GM12878 (cell line): ENCODE results near the gene CCDC107. TPM values are rescaled to one million over a fixed set of nuclear protein-coding genes. Genes with fewer than 3 reads are reported as not detected.
"Not testable (repeated sequence)": the region's sequence is repeated elsewhere in the genome, so short reads cannot be mapped to it uniquely, and the experiment has no call there.

Experiments used
- ATAC-seq: fragments of 200-7000 bp; cut with Tn5 transposase; 3 replicates; pipeline ENCODE4 v1.9.1; 2020; ENCODE audit warnings: mild to moderate bottlenecking, moderate library complexity
- BruUV-seq: library from RNA; stranded (reverse); fragments of 400-500 nt; replicated peaks from 2 replicates; lab custom pipeline; 2021; lab: Mats Ljungman, UMichigan
- CTCF ChIA-PET: fragments of 300-600 bp; sonication (Branson Sonifier 250); formaldehyde crosslinking; extraction: SDS; loops from one replicate; lab custom pipeline; 2021; ENCODE audit warnings: inconsistent platforms; lab: Yijun Ruan, JAX
- POLR2A ChIA-PET: fragments of 350-600 bp; formaldehyde crosslinking; extraction: SDS; loops from one replicate; lab custom pipeline; 2021; ENCODE audit warnings: inconsistent platforms; lab: Charles Lee
- RAD21 ChIA-PET: fragments of 300-600 bp; sonication (Branson Sonifier 250); formaldehyde crosslinking; loops from one replicate; lab custom pipeline; 2023; ENCODE audit warnings: antibody characterized with exemption; ENCODE audit not compliant: unreplicated experiment; lab: Charles Lee
- SMC1A ChIA-PET: fragments of 300-600 bp; sonication (Branson Sonifier 250); formaldehyde crosslinking; loops from one replicate; lab custom pipeline; 2023; ENCODE audit not compliant: unreplicated experiment, uncharacterized antibody; lab: Charles Lee
- DNase-seq: peaks from one replicate; pipeline ENCODE4 v3.0.0-alpha.2; 2011; ENCODE audit warnings: low read depth, low spot score
- FAIRE-seq: peaks from 3 replicates; lab custom pipeline; 2011; peaks lifted over from hg19 to GRCh38; lab: Jason Lieb, UNC
- H2AFZ ChIP-seq: 2 replicates; pipeline ENCODE4 v1.6.0; 2011; ENCODE audit warnings: low read depth, low read length, control low read depth; ENCODE audit not compliant: control insufficient read depth
- H3K27ac ChIP-seq: 2 replicates; pipeline ENCODE4 v1.5.1; 2011; ENCODE audit warnings: control low read depth; ENCODE audit not compliant: control insufficient read depth, insufficient read depth
- H3K27me3 ChIP-seq, 2 experiments: replicated peaks in 1 of 2; 2 replicates each; pipeline versions ENCODE4 v1.6.0 to v1.6.1; 2011; ENCODE audit warnings: low read length in 1 of 2; ENCODE audit not compliant: control insufficient read depth in 2 of 2, insufficient read depth in 2 of 2
- H3K36me3 ChIP-seq, 2 experiments: 2 replicates each; pipeline ENCODE4 v1.5.1; 2011; ENCODE audit warnings: low read length in 1 of 2; ENCODE audit not compliant: control insufficient read depth in 2 of 2, insufficient read depth in 2 of 2
- H3K4me1 ChIP-seq: 2 replicates; pipeline ENCODE4 v1.6.1; 2011; ENCODE audit warnings: mild to moderate bottlenecking, low read length, moderate library complexity, mixed read lengths; ENCODE audit not compliant: control insufficient read depth, insufficient read depth
- H3K4me2 ChIP-seq: 2 replicates; pipeline ENCODE4 v1.6.0; 2011; ENCODE audit warnings: control low read depth; ENCODE audit not compliant: control insufficient read depth, insufficient read depth
- H3K4me3 ChIP-seq: fragments of 200-600 bp; sonication (generic); 2 replicates; pipeline ENCODE4 v1.5.1; 2016
- H3K79me2 ChIP-seq: 2 replicates; pipeline ENCODE4 v1.6.0; 2011; ENCODE audit warnings: low read length; ENCODE audit not compliant: control insufficient read depth, insufficient read depth
- H3K9ac ChIP-seq: 2 replicates; pipeline ENCODE4 v1.8.0; 2011; ENCODE audit warnings: low read length, control low read depth, mixed read lengths; ENCODE audit not compliant: control insufficient read depth, insufficient read depth
- H3K9me3 ChIP-seq: replicated peaks from 3 replicates; pipeline ENCODE4 v1.5.1; 2011; ENCODE audit warnings: mild to moderate bottlenecking, low read length; ENCODE audit not compliant: control insufficient read depth, insufficient read depth
- H4K20me1 ChIP-seq: 2 replicates; pipeline ENCODE4 v1.6.0; 2011; ENCODE audit not compliant: control insufficient read depth, insufficient read depth
- ELK1 ChIP-seq: IDR thresholded peaks from 2 replicates; pipeline ENCODE4 v1.6.1; 2012; ENCODE audit warnings: low read depth, low read length, improper control_type of control experiment
- MLLT1 ChIP-seq: fragments of 450-650 bp; IDR thresholded peaks from 2 replicates; pipeline ENCODE4 v1.6.1; 2016; ENCODE audit warnings: mild to moderate bottlenecking
- POLR2A ChIP-seq: IDR thresholded peaks from 2 replicates; pipeline ENCODE4 v1.6.1; 2011; ENCODE audit warnings: low read depth, mild to moderate bottlenecking, low read length
- WGBS: methylation state at CpG from one replicate; pipeline ENCODE4 v1.1.6; 2016; ENCODE audit warnings: low lambda C conversion rate; ENCODE audit not compliant: insufficient replicate concordance, insufficient coverage; ENCODE audit errors: missing lambda C conversion rate; 5-methylcytosine and 5-hydroxymethylcytosine counted together
- in situ Hi-C: fragments of 300-500 bp; cut with MboI; formaldehyde crosslinking; loops from 9 replicates; pipeline ENCODE4 v1.14.3; 2018; ENCODE audit warnings: mixed read lengths
- intact Hi-C: fragments of 100-400 bp; cut with micrococcal nuclease; formaldehyde crosslinking; loops from one replicate; pipeline ENCODE4 v1.14.2; 2022; ENCODE audit not compliant: unreplicated experiment
- polyA plus RNA-seq, 11 experiments: library from polyadenylated mRNA; depleted of rRNA in 4 of 11; unstranded in 6 of 11; stranded (reverse) in 5 of 11; fragments of >200 nt; fragmentation: Nextera tagmentation in 4 of 11; fragmentation: Illumina TruSeq in 1 of 11; extraction: Ambion mirVana in 4 of 11; extraction: Trizol in 1 of 11; gene quantifications; 1 replicate in 1 of 11; 2 replicates in 10 of 11; pipeline versions ENCODE4 v1.2.1 to v1.2.3, GENCODE V29; 2011 to 2016; ENCODE audit warnings: inconsistent platforms in 2 of 11, missing spikeins in 2 of 11, low read depth in 1 of 11
- total RNA-seq, 4 experiments: library from RNA; depleted of rRNA in 3 of 4; stranded (reverse); fragments of >200 nt in 3 of 4; fragmentation: Illumina TruSeq in 1 of 4; extraction: Trizol in 1 of 4; gene quantifications; 2 replicates each; pipeline versions ENCODE4 v1.2.1 to v1.2.3, GENCODE V29; 2013 to 2021

Gene CCDC107
- total and polyA plus RNA-seq, 10 of the 15 experiments (the other 5 are each of a cell fraction or from before 2014, with no cell fraction given) = 0.19 to 18.3 (median 10.6) TPM

GRCh38 chr9:35645736-35646135 lies 12.4 kb upstream of the CCDC107 start:
- peaks cover 19% of the 10 kb centered on the region for H3K4me1 ChIP-seq
- 5% methylated on average over 10 of the region's 10 CpGs for WGBS
- peak; percentile 63 for TF ChIP-seq MLLT1
- TF ChIP-seq, all 136 proteins: peak for 1; not testable (repeated sequence) for 135
- H3K36me3 ChIP-seq, ATAC-seq, H4K20me1 ChIP-seq, in situ Hi-C loops, BruUV-seq, H3K9me3 ChIP-seq, FAIRE-seq, H3K27me3 ChIP-seq, DNase-seq: not testable (repeated sequence)
- SMC1A ChIA-PET = interaction anchor here (0.8 to 7.7 kb wide), 18 partner anchors 11 to 181 kb away, joined by 3 to 114 read pairs (median 8); partner anchors contain the start of genes ARHGEF39, CCDC107, CD72 and CREB3
- H3K27ac ChIP-seq = peak overlapping the region; percentile 89
- RAD21 ChIA-PET = interaction anchor here (0.7 to 9.6 kb wide), 21 partner anchors 9 to 237 kb away, joined by 3 to 133 read pairs (median 6); partner anchors contain the start of genes ARHGEF39, CCDC107, CREB3 and GBA2
- H3K79me2 ChIP-seq = peaks cover 18% of the 10 kb centered on the region
- peak overlapping the region; percentile 96 for H3K4me3 ChIP-seq
- CTCF ChIA-PET = interaction anchor here (0.8 to 8.8 kb wide), 25 partner anchors 11 to 239 kb away, joined by 3 to 139 read pairs (median 8); partner anchors contain the start of genes ARHGEF39, CCDC107, CD72 and CREB3
- peak overlapping the region; percentile 26 for H2AFZ ChIP-seq
- H3K4me2 ChIP-seq = peak overlapping the region; percentile 93
- intact Hi-C loops = loop anchor here (1.0 to 2.0 kb wide), 2 partner anchors 12 to 41 kb away; partner anchors contain the start of gene TESK1
- POLR2A ChIA-PET = interaction anchor here (1.0 to 11.1 kb wide), 9 partner anchors 10 to 103 kb away, joined by 4 to 163 read pairs (median 12); partner anchors contain the start of genes ARHGEF39, CCDC107, CD72 and CREB3
- peak overlapping the region; percentile 90 for H3K9ac ChIP-seq

- intact Hi-C loops = loop anchor here (1.0 to 2.0 kb wide), 2 partner anchors 11 to 41 kb away; partner anchors contain the start of gene TESK1
Observed at GRCh38 chr9:35646153-35646532, 11.9 kb upstream of the CCDC107 start.

More at GRCh38 chr9:35646153-35646532, 11.9 kb upstream of the CCDC107 start:
- H3K27me3 ChIP-seq = no peaks in the 10 kb centered on the region
- TF ChIP-seq POLR2A (no peak), ELK1 (0 out of 2 replicates have a peak, but pooled peaks have one; percentile 28)
- CTCF ChIA-PET = interaction anchor here (0.8 to 8.8 kb wide), 25 partner anchors 11 to 239 kb away, joined by 3 to 139 read pairs (median 8); partner anchors contain the start of genes ARHGEF39, CCDC107, CD72 and CREB3
- peak overlapping the region; percentile 93 for H3K4me2 ChIP-seq
- no peak for DNase-seq
- H3K79me2 ChIP-seq = peaks cover 20% of the 10 kb centered on the region
- H4K20me1 ChIP-seq = no peaks in the 10 kb centered on the region
- POLR2A ChIA-PET = interaction anchor here (0.6 to 11.1 kb wide), 12 partner anchors 10 to 116 kb away, joined by 3 to 163 read pairs (median 9); partner anchors contain the start of genes ARHGEF39, CCDC107, CD72 and CREB3
- FAIRE-seq = no peak
- peak overlapping the region; percentile 96 for H3K4me3 ChIP-seq
- no peak for ATAC-seq
- H3K27ac ChIP-seq = peak overlapping the region; percentile 89
- 2% methylated on average over 11 of the region's 11 CpGs for WGBS
- no peaks in the 10 kb centered on the region for H3K36me3 ChIP-seq
- H2AFZ ChIP-seq = peak overlapping the region; percentile 90
- no peaks in the 10 kb centered on the region for H3K9me3 ChIP-seq
- in situ Hi-C loops = no loop called here
- SMC1A ChIA-PET = interaction anchor here (0.7 to 7.7 kb wide), 20 partner anchors 12 to 180 kb away, joined by 3 to 114 read pairs (median 6); partner anchors contain the start of genes ARHGEF39, CCDC107, CD72 and CREB3
- RAD21 ChIA-PET = interaction anchor here (0.7 to 9.6 kb wide), 23 partner anchors 10 to 236 kb away, joined by 3 to 133 read pairs (median 6); partner anchors contain the start of genes ARHGEF39, CCDC107, CREB3 and GBA2
- H3K9ac ChIP-seq = peak overlapping the region; percentile 90
- peaks cover 22% of the 10 kb centered on the region for H3K4me1 ChIP-seq
- TSS peak; percentile 63 for BruUV-seq
